Effector CD8-positive, alpha-beta T cell (primary cell): Measurements from ENCODE around the gene TSC22D1.
"Not testable (repeated sequence)": the region's sequence is repeated elsewhere in the genome, so short reads cannot be mapped to it uniquely, and the experiment has no call there.

Experiments
- DNase-seq: peaks from one replicate; lab custom pipeline; 2025; lab: John Stamatoyannopoulos, UW

The TSC22D1 gene

DNA sequence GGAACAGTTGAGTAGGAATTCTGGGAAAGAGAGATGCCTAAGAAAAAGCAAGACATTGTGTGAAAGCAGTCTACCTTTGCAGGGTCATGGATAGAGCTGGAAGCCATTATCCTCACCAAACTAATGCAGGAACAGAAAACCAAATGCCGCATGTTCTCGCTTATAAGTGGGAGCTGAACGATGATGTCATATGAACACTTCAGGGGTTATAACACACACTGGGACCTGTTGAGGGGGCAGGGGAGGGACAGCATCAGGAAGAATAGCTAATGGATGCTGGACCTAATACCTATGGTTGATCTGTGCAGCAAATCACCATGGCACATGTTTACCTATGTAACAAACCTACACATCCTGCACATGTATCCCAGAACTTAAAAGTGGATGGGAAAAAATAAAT, 69.9 kb downstream of the TSC22D1 start:
- no peak for DNase-seq

DNA sequence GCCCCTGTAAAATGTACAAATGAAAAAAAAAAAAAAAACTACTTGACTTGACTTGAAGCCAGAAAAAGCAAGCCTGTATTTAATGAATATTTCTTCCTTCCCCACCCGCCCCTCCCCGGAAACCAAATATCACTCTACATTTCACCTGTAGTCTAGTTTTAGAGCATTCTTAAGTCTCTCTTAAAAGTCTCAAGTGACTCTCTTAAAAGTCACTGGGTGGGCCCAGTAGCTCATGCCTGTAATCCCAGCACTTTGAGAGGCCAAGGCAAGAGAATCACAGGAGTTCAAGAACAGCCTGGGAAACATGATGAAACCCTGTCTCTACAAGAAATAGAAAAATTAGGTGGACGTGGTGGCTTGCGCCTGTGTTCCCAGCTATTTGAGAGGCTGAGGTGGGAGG, 72.0 kb downstream of the TSC22D1 start:
- DNase-seq, result no peak

DNA sequence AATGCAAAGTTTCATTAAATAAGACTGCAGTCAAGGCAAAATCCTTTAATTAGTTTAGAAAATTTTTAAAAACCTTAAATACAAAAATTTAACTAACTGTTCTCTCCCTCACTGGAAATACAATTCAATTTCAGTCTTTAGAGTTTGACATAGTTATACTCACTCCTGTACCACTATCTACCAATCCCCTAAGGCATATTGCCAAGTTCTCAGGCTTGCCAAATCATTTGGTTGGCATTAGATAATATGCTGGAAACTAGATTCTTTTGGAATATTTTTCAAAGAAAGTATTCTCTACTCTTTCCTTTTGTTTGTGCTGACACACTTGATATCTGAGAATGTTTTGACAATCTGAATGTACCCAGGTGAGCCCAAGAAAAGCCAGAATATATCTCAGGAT, 77.2 kb downstream of the TSC22D1 start:
- DNase-seq, result no peak

DNA sequence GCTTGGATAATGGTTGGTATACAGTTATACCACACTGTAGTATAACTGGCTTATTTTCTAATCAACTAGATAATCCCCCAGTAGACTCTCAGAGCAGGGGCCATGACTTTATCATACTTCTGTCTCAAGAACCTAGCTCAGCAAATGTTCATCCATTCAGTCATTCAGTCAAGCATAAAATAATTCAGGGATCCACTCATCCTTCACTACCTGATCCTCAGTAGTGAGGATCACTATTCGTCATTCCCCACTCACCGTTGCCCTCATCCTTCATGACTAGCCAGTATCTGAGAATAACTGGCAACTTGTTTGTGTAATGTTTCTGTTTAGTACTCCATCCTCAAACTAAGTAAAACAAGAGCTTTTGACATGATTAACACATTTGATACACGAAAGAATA, 77.6 kb downstream of the TSC22D1 start:
- no peak for DNase-seq

DNA sequence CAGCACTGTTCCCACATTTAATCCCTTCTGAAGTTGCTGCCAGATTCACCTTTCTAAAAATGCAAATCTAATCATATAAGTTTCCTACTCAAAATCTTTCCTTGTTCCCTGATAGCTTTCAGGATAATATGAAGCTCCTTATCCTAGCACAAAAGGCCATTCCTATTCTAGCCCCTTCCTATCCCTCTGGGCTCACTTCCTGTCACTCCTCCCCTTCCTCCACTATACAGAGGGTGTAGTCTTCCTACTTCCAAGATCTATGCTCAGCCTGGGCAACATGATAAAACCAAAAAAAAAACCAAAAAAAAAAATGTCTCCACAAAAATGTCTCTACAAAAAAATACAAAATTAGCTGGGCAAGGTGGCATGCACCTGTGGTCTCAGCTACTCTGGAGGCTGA, 78.3 kb downstream of the TSC22D1 start:
- DNase-seq, result no peak

DNA sequence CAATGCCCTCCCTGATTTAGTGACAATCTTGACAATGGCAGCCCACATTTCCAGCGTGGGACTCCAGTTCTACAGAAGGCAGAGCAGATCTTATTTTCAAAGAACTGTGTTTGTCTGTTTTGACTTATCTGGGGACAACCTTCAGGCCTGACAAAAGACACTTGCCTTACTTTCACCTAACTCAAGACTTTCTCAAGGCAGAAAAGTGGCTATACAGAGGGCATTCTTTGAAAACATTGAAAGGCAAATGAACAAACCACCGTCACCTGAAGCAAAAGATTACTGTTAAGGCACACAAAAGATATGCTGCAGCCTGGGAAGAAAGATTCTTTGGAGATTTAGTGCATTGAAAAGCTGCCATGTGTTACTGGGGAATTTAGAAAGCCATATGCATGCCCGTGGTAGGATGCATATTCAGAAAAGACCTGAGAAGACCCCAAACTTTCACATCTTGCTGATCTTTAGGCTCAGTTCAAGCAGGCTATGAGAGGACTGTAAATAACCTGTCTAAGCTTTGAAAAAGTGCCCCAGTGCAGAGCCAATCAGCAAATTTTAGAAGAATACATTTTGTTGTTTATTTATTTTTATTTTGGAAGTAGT, 82.8 kb downstream of the TSC22D1 start:
- no peak for DNase-seq

DNA sequence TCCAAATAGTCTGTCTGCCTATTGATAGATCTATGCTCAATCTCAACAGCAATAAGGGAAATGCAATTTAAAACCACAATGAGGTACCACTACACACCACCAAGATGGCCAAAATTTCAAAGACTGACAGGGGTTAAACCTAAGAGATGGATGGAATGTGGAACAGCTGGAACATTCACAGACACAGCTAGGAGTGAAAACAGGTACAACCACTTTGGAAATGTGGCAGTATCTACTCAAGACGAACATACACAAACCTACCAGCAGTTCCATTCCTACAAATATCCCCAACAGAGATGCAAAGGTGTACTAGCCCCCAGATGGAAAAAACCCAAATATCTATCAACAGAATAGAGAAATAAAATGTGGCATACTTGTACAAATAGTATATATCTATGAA, 86.4 kb downstream of the TSC22D1 start:
- DNase-seq, result no peak

DNA sequence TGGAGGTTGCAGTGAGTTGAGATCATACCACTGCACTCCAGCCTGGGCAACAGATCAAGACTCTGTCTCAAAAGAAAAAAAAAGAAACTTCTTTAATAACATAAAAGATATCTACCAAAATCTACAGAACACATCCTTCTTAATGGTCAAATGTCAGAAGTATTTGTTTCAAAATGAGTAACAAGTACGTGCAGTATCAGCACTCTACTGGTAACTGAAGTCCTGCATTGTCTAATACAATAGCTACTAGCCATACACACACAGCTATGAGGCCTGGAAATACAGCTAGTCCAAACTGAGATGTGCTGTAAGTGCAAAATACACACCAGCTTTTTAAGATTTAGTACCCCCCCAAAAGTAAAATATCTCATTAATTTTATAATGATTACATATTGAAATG, 88.1 kb downstream of the TSC22D1 start:
- no peak for DNase-seq

DNA sequence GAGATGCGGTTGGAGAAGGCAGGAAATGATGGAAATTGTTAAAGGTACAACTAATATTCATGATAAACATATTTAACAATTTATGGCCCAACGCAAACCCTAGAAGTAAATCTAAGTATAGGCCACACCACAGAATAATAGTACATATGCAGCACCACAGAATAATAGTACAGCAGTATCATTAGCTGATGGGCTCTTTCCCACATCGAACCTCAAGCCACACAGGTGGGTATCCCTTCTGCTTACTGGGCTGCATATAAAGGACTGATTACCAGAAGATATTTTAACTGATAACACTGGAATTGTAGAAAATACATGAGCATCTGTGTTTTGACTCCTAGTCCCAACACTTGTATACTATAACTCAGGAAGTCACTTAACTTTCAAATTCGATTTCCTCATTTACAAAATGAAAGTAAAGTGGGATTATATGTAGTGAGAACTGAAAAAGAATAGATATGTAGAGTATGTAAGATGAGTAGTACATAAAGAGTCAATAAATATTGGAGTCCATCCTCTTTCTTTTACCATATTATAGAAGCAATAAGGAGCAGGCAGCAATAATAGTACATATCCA, 91.5 kb downstream of the TSC22D1 start:
- DNase-seq, result no peak

DNA sequence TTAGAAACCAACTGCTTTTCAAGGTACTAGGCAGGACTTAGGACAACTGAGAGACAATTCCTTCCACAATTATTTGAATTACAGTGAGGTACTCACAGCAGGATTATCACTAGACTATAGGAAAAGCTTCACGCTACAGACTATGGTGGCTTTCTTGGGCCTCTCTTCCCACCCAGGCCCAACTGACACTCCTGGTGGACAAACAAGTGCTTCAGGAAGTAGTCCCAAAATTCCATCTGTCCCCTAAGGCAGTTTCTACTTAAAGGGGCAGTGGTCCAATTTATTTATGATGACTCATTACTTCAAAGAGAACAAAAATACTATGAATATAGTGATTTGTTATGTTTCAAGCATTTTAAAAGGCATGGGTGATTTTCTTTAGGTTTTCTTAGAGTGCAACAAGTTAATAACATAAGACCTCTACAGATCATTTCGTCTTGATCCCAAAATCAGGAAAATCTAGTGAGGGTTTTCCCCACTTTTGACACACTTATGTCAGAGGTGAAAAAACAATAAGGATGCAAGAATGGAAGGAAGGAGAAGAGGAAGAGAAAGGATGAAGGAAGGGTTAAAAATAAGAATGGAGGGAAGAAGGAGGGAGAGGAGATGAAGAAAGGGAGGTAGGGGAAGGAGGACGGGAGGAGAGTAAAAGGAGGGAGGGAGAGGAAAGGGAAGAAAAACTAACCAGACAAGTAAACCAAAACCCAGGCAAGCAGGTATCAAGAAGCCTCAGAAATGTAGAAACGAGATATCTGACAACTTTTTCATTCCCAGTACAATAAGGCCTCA, 101.8 kb downstream of the TSC22D1 start:
- no peak for DNase-seq

DNA sequence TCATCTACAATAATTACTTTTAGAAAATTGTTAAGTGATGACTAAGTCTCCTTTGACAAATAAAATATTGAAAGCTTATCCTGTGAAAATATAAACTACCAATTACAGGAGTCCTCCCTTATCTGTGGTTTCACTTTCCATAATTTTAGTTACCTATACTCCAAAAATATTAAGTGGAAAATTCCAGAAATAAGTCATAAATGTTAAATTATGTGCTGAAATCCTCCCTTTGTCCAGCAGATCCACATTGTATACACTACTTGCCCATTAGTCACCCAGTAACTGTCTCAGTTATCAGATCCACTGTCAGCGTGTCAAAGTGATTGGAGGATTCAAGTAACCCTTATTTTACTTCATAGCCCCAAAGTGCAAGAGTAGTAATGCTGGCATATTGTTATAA, 104.4 kb downstream of the TSC22D1 start:
- no peak for DNase-seq

DNA sequence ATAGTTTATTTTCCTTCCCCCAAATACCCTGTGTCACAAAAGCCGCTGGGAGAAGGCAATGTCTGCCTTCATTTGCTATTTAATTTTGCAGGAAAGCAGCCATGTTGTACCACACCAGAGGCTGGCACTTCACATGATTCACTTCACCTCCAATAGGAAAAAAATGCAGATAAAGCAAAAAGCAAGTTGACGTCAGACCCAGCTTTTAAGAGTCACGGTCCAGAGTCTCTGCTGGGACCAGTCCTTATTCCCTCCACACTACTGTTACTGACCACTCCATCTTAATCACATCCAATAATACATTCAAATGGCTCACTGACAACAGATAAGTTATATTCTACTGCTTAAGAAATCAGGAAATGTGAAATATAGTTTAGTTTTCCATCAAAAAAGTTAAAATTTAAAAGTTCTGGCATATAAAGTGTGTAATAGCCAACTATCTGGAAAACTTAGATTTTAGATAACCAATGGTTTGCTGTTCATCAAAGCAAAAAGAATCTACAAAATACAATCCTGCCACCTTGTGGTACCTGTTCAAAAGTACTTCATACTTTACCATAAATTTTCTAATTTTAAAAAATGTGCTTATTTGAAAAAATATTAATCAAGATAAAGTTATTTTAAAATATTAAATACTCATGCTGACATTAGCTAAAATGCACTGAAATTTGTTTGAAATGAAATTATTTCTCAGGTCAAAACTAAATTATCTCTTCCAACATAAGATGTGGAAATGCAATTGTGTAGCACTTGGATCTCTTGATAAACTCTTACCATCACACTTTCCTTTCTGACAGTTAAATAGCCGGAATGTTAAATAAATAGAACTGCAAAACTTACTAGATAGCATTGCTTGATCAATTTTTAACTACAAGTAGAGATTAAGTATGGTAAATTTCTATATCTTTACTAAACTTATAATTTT, 105.2 kb downstream of the TSC22D1 start:
- no peak for DNase-seq

DNA sequence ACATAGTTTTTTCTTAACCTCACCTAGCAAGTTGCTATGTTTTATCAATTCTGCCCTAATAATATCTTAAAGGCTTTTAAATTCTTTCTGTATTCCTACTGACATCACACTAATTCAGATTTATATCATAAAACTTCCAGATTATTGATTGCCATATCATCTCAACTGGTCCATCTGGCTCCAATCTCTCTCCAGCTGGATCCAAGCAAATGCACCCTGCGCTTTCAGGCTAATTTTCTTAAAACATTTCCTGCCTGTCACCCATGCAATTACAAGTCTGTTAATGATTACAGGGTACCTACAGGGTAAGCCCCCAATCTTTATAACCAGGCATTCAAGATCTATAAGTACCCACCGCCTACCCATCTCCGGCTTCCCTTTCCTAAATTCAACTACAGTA, 107.3 kb downstream of the TSC22D1 start:
- no peak for DNase-seq

DNA sequence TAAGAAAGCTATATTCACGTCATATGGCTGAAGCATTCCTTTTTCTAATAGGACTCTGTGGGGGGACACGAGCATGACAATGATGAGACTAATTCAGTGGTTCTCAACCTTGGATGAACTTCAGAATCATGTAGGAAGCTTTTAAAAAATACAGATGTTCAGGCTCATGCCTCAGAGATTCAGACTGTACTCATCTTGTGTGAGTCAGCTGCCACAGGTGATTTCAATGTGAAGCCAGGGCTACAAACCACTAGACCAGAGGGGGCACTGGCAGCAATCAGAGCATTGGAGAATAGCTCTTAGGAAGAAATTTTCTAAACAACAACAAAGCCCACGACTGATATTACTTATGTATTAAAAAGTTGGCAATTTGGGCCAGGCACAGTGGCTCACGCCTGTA, 110.8 kb downstream of the TSC22D1 start:
- DNase-seq, result no peak

DNA sequence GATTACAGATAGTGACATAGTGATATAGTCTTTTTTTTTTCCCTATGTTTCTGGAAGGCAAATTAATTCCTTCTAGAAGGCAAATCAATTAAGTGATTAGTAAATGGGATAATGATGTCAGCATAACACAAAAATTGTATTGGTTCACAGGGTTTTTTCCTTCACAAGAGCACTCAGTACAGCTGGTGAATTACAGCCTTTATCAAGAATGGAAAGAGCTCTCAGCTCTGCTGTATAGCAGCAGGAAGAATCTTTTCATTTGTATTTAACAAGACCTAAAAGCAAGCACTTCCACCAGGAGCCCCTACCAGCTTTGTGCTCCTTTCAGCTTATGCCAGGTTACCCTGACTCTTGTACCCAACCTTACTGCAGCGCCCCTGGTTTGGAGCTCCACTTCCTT, 111.7 kb downstream of the TSC22D1 start:
- DNase-seq, result no peak

DNA sequence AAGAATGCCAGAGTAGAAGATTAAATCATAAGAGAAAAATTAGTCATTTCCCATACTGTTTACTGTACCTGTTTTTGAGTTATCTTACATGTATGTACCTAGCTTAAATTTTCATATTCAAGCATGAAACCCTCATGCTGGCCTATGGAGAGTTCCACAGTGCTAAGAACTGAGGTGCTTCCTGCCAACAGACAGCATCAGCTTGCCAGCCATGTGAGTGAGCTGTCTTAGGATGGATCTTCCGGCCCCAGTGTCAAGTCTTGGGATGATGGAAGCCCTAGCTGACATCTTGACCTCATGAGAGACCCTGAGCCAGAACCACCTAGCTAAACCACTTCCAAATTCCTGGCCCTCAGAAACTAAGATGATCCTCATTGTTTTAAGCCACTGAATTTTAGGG, 112.4 kb downstream of the TSC22D1 start:
- no peak for DNase-seq

DNA sequence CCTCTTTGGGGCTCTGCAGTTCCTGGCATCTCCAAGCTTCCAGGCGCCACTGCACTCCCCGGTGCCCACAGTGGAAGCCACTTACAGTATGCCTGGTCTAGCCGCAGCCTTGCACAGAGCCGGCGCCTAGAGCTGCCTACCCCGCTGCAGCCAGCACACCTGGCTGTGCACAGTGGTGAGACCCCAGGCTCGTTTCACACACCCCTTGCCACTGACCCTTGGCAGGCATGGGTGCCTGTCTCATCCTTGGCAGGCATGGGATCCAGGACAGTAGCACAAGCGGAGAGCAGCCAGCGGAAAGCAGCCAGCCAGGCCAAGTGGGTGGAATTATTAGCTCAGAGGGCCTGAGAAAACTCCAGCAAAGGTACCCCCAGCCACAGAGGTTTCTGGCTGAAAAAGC, 116.5 kb downstream of the TSC22D1 start:
- no peak for DNase-seq

DNA sequence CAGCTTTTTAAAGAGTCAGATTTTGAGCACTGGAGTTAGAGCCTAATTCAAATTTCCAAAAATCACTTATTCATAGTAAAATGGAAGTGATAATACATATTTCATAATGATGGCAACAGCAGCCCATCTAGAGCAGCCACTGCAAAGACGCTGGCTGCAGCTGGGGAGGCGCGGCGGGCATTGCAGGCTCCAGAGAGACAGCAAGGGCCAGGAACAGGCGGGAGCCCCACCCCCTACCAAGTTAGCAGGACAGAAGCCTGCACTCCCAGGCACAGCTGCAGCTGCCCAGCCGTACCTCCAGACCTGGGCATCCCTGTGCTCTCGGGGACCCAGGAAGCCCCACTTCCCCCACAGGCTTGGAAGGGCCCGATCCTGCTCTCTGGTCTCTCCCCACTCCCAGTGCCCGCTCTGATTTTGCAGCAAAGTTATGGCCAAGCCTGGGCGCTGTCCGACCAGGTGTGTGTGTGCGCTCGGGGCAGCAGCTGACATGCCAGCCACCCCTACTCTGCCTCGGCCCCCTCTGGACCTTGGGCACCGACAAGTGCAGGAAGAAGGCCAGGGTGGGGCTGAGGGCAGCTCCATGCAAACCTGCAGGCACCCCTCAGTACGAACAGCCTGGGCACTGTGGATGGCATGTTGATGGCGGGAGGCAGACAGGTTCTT, 117.7 kb downstream of the TSC22D1 start:
- no peak for DNase-seq

DNA sequence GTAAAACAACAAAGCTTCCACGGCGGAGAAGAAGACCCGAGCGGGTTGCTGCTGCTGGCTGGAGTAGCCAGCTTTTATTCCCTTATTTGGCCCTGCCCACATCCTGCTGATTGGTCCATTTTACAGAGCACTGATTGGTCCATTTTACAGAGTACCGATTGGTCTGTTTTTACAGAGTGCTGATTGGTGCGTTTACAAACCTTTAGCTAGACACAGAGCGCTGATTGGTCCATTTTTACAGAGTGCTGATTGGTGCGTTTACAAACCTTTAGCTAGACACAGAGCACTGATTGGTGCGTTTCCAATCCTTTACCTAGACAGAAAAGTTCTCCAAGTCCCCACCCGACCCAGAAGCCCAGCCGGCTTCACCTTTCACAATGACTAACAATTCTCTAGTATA, 119.9 kb downstream of the TSC22D1 start:
- DNase-seq, result not testable (repeated sequence)

DNA sequence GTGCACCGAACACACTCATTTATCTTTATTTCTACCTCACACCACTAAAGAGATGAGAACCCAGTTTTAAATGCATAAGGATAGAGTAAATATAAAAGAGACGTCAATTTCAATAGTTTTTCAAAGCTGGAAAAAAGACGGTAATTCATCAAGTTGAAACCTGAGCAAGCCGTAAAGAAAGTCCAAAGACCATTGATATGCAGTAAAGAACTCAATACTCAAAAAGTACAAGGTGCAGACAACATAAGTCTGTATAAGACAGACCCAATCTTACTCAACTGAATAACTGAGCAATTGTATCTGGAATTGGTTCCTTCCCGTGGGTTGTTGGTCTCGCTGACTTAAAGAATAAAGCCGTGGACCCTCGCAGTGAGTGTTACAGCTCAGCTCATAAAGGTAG, 120.4 kb downstream of the TSC22D1 start:
- no peak for DNase-seq

DNA sequence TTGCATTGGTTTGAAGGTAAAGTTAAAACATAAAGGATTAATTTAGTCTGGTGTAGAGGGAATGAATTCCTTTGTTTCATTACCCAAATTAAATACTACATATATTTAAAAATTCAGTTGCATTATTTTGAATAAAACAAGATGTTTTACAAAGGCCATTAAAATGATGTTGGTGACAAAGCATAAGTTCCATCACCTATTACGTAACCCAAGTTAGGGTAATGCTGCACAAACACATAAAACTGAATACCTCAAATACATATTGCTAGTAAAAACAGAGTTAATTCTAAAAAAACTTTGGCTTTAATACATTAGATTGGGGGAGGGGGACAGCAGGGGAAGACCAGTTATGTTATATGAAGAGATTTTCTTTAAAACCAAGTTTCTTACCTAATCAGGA, 122.2 kb downstream of the TSC22D1 start:
- no peak for DNase-seq

DNA sequence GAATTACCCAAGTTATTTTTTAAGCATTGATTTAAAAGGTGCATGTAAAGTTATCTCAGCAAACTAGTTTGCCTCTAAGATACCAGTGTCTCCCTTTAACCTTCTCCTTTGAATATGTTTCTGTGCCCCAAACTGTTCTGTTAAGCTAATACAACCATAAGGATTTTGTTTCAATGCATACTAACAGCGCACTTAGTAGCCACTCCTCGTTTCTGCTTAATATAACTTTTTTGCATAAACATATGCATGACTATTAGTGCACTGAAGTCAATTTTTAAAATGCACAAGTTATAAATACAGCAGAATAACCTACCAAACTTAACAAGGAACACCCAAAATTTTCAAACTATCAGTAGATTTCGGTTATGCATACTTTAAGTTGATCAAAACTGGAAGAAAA, 123.1 kb downstream of the TSC22D1 start:
- DNase-seq, result no peak
